ENCODE results near the gene CTXN1. TPM values are rescaled to one million over a fixed set of nuclear protein-coding genes. Genes with fewer than 3 reads are reported as not detected.

The CTXN1 gene
- total and polyA plus RNA-seq, 8 donors = 0.67 to 5.1 (median 1.7) TPM

DNA sequence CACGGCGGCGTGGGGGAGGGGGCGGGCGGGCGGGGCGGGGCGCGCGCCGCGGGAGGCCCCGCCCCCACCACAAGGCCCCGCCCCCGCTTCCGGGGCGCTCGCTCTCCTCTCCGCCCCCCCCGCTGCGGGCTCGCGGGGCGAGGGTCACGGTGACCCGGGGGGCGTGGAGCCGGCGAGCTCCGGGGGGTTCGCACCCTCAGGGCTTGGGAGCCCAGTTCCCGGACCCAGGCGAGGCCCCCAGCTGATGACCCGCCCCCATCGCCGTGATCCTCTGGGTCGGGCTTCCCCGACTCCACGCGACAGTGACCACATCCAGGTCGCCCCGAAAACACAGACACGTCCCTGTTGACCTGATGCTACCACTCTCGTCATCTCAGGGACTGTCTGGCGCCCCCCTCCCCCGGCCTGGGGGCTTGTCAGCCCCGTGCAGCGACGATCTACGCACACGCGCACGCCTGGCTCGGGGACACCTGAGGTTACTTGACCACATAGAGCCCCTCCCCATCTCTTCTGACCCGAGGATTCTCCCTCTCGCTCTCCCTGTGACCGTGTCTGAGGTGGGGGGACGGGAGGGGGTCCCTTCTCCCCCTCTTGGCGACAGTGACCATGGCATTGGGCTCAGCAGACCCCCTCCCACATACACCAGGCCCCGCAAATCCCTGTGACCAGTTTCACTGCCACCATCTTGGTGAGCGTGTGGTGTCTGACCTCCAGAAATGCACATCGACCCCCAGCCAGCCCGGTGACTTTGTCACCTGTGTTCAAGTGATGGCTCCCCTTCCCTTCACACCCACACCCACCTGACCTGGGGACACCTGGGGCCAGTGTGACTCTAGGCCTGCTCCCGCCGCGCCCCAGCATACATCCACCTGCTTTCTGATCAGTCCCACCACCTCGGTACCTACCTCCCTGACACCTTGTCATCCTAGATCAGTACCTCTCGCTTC, 21.6 kb downstream of the CTXN1 start:
- Histone ChIP-seq H3K27me3 (no peaks in the 10 kb centered on the region), H3K4me3 (peak overlapping the region; percentile 53 to 93 (median 82)), H3K36me3 (no peaks in the 10 kb centered on the region), H3K4me1 (peaks cover 3 to 14% (median 10%) of the 10 kb centered on the region in 3 donors), H3K9me3 (no peaks in the 10 kb centered on the region), H3K27ac (peak overlapping the region; percentile 39 to 89 (median 66))
- WGBS, 2 donors = 5 to 14% methylated on average over 26 to 63 of the region's 68 CpGs
- intact Hi-C loops (cut with DNase I) = no loop called here
- FAIRE-seq (no peak), ATAC-seq (peak; percentile 35 to 62 (median 44)), DNase-seq (peak in 5 of 6 donors; percentile 60 to 89 (median 73))
- TF ChIP-seq, protein P1, sequence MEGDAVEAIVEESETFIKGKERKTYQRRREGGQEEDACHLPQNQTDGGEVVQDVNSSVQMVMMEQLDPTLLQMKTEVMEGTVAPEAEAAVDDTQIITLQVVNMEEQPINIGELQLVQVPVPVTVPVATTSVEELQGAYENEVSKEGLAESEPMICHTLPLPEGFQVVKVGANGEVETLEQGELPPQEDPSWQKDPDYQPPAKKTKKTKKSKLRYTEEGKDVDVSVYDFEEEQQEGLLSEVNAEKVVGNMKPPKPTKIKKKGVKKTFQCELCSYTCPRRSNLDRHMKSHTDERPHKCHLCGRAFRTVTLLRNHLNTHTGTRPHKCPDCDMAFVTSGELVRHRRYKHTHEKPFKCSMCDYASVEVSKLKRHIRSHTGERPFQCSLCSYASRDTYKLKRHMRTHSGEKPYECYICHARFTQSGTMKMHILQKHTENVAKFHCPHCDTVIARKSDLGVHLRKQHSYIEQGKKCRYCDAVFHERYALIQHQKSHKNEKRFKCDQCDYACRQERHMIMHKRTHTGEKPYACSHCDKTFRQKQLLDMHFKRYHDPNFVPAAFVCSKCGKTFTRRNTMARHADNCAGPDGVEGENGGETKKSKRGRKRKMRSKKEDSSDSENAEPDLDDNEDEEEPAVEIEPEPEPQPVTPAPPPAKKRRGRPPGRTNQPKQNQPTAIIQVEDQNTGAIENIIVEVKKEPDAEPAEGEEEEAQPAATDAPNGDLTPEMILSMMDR (IDR thresholded peaks at IDR 0.05) = no peak

DNA sequence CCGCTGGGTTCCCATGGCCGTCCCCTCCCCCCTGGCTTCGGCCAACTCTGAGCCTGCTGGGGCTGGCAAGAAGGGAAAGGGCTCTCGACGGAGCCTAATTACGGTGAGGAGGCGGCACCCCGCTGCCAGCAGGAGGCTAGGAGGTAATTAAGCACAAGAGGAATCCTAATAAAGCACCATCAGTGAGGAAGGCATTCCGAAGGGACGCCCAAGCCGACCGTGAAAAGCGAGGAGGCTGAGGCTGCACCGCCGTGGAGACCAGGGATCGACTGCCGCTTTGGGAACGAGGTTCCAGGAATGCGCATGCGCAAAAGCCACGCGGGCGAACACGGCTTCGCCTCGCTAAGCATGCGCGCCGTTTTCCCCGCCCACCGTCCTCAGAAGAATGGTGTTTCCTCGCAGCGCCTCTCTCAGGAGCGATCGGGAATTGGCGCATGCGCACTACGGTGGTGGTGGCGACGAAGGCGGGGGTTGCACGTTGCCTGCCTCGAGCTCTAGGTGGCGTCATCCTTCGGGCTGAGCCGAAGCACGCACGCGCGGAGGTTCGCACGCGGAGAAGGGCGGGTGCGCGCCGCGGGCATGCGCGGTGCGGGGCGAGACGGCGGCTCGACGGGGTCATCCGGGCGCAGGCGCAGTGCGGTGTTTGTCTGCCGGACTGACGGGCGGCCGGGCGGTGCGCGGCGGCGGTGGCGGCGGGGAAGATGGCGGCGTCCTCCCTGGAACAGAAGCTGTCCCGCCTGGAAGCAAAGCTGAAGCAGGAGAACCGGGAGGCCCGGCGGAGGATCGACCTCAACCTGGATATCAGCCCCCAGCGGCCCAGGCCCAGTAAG, 22.5 kb downstream of the CTXN1 start, which contains the start of gene MAP2K7:
Gene MAP2K7, plus strand, starts transcription at position 634 of the 830 bp plus-strand sequence. Its CDS starts 68 bp downstream, at position 702.
- intact Hi-C loops (cut with DNase I) = no loop called here
- ATAC-seq (peak; percentile 87 to 93 (median 90)), FAIRE-seq (peak; percentile 83), DNase-seq (peak; percentile 99 to 100 (median 100))
- Histone ChIP-seq H3K27ac (peak within 1 kb of the TSS; percentile 63 to 89 (median 83)), H3K36me3 (no peaks in the 10 kb centered on the region), H3K27me3 (no peaks in the 10 kb centered on the region), H3K4me3 (peak within 1 kb of the TSS; percentile 53 to 93 (median 82)), H3K9me3 (no peaks in the 10 kb centered on the region), H3K4me1 (peaks cover 3 to 14% (median 10%) of the 10 kb centered on the region in 3 donors)
- TF ChIP-seq, protein P1 (IDR thresholded peaks at IDR 0.05) = peak in 2 of 4 donors; percentile 20 to 21
- 0 to 1% methylated on average over 72 to 89 of the region's 89 CpGs for WGBS, 2 donors

DNA sequence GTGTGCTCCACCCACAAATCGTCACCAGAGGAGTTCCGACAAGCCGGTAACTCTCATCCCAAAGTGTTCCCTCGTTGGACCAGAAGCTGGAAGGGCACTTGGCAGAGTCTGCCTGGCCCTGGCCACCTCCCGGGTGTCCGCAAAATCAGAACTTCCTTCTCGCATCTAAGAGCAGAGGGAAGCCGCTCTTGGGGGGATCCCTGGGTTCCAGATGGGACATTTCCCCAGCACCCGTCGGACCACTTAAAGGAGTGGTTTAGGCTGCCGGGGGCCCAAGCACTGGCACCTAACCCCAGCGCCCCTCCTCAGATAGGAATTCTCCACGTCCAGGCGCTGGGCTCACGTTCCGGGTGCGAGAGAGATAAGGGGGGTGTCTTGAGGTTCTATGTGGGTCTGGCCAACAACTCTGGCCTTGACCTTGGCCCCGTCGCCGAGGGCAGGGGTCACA, 23.1 kb downstream of the CTXN1 start:
- TF ChIP-seq, protein P1 (IDR thresholded peaks at IDR 0.05) = no peak
- FAIRE-seq = no peak
- H3K4me1 ChIP-seq = peaks cover 3 to 14% (median 10%) of the 10 kb centered on the region in 3 donors
- intact Hi-C loops (cut with DNase I) = no loop called here
- peak overlapping the region; percentile 42 to 93 (median 66) for H3K4me3 ChIP-seq
- H3K27me3 ChIP-seq = no peaks in the 10 kb centered on the region
- DNase-seq = peak in 4 of 6 donors; percentile 48 to 71 (median 60)
- 5 to 6% methylated on average over 20 of the region's 20 CpGs for WGBS, 2 donors
- H3K27ac ChIP-seq = peak overlapping the region; percentile 63 to 86 (median 75)
- H3K36me3 ChIP-seq = no peaks in the 10 kb centered on the region
- ATAC-seq = peak in 3 of 4 donors; percentile 6 to 10 (median 7)
- H3K9me3 ChIP-seq = no peaks in the 10 kb centered on the region

DNA sequence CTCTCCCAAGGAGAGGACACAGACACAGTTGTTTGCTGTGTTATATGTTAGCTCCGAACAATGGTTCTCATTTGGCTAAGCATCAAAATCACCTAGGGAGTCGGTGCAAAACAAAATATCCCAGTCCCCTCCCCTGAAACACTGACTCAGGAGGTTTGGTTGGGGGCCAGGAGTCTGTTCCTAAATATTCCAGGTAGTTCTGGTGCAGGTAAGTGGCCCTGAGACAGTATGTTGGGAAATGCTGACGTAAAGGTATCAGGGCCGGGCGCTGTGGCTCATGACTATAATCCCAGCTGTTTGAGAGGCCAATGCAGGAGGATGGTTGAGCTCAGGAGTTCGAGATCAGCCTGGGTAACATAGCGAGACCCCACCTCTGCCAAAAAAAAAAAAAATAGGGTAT, 24.6 kb downstream of the CTXN1 start:
- DNase-seq (peak in 2 of 6 donors; percentile 24 to 36), FAIRE-seq (no peak), ATAC-seq (no peak)
- TF ChIP-seq, protein P1 (IDR thresholded peaks at IDR 0.05) = no peak
- Histone ChIP-seq H3K36me3 (no peaks in the 10 kb centered on the region), H3K27ac (no peak overlapping the region), H3K27me3 (no peaks in the 10 kb centered on the region), H3K9me3 (no peaks in the 10 kb centered on the region), H3K4me3 (no peak overlapping the region), H3K4me1 (peaks cover 3 to 14% (median 10%) of the 10 kb centered on the region in 3 donors)
- intact Hi-C loops (cut with DNase I) = no loop called here
- 87 to 88% methylated on average over 7 of the region's 7 CpGs for WGBS, 2 donors
